GM12892 (cell line): ENCODE measurements around the gene UQCR11.

ENCODE experiments used
- DNase-seq: peaks from one replicate; pipeline ENCODE4 v3.0.0; 2011; ENCODE audit not compliant: insufficient read length
- FAIRE-seq: peaks from 2 replicates; lab custom pipeline; 2011; peaks lifted over from hg19 to GRCh38; lab: Jason Lieb, UNC
- POLR2A ChIP-seq: IDR thresholded peaks from 2 replicates; pipeline ENCODE4 v1.6.1; 2011; ENCODE audit warnings: low read depth, low read length, control low read depth
- POLR2AphosphoS5 ChIP-seq: IDR thresholded peaks from 2 replicates; pipeline ENCODE4 v1.6.1; 2011; ENCODE audit warnings: low read depth, low read length, control low read depth
- TAF1 ChIP-seq: IDR thresholded peaks from 2 replicates; pipeline ENCODE4 v1.6.1; 2011; ENCODE audit warnings: low read depth, mild to moderate bottlenecking, control low read depth, low read length, borderline replicate concordance

UQCR11 gene

DNA sequence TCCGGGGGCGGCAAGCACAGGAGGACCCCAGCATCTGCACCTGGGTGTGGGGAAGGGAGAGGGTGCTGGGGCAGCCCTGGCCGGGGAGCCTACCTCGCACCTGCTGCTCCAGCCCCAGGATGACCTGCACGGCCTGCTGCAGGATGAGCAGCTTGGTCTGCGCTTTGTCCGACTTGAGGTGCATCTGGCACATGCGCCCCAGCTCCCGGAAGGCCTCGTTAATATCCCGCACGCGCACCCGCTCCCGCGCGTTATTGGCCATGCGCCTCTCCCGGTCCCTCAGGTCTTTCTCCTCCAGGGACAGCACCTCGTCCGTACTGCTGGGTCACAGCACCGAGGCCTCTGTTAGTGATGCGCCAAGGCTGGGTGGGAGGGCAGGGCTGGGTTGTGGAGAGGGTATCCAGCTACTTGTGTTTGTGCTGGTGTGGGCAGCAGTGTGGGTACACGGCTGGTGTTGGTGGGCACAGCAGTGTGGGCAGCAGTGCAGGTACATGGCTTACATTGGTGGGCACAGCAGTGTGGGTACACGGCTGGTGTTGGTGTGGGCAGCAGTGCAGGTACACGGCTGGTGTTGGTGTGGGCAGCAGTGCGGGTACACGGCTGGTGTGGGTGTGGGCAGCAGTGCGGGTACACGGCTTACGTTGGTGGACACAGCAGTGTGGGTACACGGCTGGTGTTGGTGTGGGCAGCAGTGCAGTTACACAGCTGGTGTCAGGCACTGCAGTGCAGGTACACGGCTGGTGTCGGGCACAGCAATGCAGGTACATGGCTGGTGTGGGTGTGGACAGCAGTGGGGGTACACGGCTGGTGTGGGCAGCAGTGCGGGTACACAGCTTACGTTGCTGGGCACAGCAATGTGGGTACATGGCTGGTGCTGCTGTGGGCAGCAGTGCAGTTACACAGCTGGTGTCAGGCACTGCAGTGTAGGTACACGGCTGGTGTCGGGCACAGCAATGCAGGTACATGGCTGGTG lies 7.1 kb upstream of the UQCR11 start:
- TF ChIP-seq POLR2A (no peak; the same call in 1 of the 2 replicates), POLR2AphosphoS5 (peak; percentile 39; the same call in 1 of the 2 replicates)
- FAIRE-seq, result no peak
- no peak for DNase-seq

DNA sequence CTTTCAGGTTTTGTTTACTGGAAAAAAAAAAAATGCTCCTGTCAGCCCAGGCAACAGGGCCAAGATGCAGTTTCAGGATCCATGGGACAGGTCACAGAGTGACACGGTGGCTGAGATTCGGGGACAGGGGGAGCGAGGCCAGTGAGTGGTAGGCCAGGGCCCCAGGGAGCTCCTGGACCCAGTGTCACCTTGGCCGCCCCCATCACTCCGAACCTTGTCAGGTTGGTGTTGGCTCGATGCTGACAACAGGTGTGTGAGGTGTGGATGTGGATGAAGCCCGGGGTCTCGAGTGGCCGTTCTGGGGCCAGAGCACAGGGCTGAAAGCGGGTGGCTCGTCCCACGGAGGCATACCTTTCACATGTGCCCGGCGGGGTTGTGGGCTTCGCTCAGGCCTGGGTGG lies 6.1 kb upstream of the UQCR11 start:
- FAIRE-seq (no peak), DNase-seq (no peak)
- TF ChIP-seq TAF1 (no peak), POLR2AphosphoS5 (no peak), POLR2A (no peak)

DNA sequence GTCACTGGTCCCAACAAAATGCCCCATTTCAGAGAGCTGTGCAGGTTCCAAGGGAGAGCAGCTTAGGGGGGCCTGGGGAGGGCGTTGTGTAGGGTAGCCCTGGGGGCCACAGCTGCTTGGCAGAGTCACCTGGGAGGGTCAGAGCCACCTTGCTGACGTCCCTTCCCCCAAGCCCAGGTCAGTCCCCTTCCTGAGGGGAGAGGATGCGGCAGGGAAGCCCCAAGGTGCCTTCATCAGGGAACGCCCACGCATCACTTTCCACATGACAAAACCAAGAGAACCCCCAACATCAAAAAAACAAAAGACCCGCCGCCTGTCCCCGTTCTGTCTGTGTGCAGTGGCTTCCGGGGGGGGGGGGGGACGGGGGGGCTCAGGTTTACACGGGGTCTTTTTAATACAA lies 5.3 kb upstream of the UQCR11 start:
- no peak for FAIRE-seq
- DNase-seq, result peak; percentile 31
- TF ChIP-seq POLR2AphosphoS5, result 0 out of 2 replicates have a peak, but pooled peaks have one; percentile 6
- TF ChIP-seq TAF1, result no peak

DNA sequence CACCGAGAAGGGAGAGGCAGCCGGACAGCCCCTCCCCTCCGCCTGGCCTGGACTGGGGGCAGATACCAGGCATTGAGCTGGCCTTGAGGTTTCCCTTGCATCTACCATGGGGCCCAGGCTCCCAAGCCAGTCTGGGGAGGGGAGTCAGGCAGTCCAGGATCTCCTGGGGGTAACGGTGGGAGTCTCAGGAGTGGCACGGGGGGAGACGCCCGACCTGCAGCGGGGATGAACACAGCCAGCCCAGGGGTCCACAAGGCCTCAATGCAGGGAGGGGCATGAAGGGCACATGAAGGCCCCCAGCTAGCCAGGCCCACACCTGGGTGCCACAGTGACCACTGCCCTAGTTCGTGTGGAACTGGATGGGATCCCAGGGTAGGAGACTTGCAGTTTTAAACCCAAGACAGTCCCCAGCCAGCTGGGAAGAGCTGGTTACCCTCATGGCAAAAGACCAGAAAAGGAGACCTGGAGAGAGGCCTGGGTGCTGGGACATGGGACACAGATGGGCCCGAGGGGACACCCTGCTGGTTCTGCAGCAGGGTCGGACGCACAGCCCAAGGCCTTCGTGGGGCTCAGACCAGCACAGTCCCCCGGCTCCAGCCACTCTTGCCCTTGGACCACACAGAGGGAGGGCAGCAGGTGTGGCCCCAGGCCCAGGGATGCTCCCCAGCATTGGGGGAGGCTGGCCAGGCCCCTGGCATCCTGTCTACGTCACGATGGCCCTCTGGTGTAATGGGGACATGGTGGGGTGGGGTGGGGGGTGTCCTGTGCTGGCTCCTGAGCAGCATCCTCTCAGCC lies 4.6 kb upstream of the UQCR11 start:
- DNase-seq (no peak), FAIRE-seq (no peak)
- no peak for TF ChIP-seq POLR2A
- peak; percentile 44; the same call in 1 of the 2 replicates for TF ChIP-seq POLR2AphosphoS5

DNA sequence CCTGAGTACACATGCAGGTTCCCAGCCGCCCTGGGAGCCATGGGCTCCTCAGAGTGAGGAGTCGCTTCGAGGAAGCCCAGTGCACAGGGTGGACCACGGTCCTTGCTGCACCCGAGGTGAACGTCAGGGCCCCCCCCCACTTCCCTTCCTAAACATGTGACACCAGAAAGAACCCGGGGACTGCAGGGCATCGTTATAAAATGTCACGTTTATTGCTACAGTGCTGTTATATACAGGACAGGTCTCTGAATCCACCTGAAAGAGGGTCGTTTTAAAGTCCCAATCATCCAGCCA lies 3.8 kb upstream of the UQCR11 start:
- FAIRE-seq (no peak), DNase-seq (no peak)
- no peak for TF ChIP-seq POLR2A
- TF ChIP-seq TAF1, result no peak
- no peak for TF ChIP-seq POLR2AphosphoS5

DNA sequence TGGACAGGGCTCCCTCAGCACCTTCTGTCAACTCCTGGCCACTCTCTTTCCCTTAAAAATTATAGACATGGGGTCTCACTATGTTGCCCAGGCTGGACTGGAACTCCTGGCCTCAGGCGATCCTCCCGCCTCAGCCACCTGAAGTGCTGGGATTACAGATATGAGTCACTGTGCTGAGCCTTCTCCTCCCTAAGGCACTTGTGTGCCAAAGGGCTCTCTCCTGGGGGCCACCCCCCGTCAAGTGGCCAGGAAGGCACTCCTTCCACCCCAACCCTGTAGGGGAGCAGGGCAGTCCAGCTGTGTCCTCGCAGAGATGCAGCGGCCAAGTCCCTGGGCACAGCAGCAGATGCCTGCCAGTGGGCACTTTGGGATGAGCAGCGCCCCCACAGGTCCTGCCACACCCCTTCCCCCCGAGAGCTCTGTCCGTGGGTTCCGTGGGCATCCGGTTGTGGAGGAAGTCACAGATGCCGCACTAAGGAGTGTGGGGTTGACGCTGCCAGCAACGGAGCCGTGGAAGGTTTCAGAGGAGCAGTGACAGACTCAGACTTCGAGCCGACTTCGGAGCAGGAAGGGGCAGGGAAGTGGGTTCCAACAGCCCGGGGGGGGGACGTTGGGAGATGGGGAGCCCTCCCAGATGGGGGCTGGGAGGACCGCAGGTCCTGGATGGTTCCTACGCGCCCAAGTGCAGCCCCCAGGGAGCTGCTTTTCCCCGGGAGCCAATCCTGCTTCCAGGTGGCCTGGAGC lies 3.3 kb upstream of the UQCR11 start:
- no peak for FAIRE-seq
- TF ChIP-seq POLR2AphosphoS5, result peak; percentile 23; the same call in 1 of the 2 replicates
- peak; percentile 50; the same call in 1 of the 2 replicates for TF ChIP-seq POLR2A
- no peak for TF ChIP-seq TAF1
- DNase-seq, result no peak

DNA sequence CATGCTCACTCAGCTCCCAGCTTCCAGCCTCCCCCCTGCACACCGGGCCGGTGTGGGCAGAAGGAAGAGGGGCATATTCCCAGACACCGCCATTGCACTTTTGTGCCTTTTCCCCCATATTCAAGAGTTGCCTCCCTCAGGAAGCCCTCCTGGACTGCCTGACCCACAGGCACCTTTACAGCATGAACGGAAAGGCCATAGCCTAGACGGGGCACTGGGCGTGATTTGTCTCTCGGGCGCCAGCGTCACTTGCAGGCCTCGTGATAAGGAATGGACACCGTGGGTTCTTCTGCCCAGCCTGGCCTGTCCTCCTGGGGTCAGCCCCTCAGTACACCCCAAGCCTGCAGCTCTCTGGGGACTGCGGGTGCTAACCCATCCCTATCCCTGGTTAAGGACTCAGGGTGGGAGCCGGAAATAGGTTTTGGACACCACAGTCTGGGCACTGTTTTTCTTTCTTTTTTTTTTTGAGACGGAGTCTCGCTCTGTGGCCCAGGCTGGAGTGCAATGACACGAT lies 933 bp upstream of the UQCR11 start:
- no peak for FAIRE-seq
- TF ChIP-seq TAF1, result no peak
- no peak for TF ChIP-seq POLR2A
- DNase-seq, result no peak

DNA sequence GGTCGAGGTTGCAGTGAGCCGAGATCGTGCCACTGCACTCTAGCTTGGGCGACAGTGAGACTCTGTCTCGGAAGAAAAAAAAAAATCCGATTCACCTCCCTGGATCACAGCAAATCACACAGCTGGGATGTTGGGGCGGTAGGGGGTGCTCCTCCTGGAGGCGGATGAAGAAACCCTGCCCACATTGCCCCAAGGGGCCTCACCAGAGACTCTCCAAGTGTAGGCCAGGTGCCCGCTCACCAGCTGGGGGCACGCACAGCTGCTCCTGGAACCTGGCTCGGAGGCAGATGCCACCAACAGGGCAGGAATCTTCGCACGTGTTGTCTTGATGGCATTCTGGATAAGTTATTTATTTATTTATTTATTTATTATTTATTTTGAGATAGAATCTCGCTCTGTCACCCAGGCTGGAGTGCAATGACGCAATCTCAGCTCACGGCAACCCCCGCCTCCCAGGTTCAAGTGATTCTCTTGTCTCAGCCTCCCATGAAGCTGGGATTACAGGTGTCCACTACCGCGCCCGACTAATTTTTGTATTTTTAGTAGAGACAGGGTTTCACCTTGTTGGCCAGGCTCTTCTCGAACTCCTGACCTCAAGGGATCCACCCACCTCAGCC lies 3.1 kb downstream of the UQCR11 start:
- FAIRE-seq, result no peak
- TF ChIP-seq TAF1 (no peak), POLR2AphosphoS5 (no peak), POLR2A (no peak)
- no peak for DNase-seq

DNA sequence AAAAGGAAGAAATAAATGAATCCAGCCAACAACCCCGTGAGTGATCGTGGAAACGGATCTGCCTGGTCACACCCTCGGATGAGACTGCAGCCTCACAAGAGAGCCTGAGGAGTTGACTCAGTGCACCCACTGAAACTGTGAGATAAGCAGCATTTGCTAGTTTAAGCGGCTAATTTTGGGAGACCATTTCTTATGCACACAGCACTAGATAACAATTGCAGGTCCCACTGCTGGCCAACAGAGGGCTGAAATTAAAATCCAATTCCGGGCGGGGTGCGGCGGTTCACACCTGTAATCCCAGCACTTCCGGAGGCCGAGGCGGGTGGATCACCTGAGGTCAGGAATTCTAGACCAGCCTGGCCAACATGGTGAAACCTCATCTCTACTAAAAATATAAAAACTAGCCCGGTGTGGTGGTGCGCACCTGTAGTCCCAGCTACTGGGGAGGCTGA lies 3.6 kb downstream of the UQCR11 start:
- FAIRE-seq (no peak), DNase-seq (no peak)
- TF ChIP-seq TAF1 (no peak), POLR2AphosphoS5 (no peak), POLR2A (no peak)

DNA sequence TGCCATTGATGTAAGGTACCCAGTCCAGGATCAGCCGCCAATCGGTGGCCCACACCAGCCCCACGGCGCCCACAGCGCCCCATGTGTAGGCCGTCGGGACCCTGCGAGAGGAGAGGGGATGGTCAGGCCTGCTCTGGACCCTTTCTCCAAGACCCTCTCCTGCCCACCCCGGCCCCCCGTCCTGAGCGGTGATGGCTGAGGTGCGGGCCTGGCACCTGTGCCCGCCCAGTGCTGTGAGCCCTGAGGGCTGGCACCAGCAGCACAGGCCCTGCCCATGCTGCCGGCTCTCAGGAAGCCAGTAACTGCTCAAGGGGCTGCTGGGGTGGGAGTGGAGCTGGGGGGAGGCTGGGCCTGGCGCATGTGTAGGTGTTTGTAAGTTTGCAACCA lies 5.8 kb downstream of the UQCR11 start:
- TF ChIP-seq POLR2A (no peak), POLR2AphosphoS5 (no peak), TAF1 (no peak)
- FAIRE-seq (no peak), DNase-seq (no peak)

DNA sequence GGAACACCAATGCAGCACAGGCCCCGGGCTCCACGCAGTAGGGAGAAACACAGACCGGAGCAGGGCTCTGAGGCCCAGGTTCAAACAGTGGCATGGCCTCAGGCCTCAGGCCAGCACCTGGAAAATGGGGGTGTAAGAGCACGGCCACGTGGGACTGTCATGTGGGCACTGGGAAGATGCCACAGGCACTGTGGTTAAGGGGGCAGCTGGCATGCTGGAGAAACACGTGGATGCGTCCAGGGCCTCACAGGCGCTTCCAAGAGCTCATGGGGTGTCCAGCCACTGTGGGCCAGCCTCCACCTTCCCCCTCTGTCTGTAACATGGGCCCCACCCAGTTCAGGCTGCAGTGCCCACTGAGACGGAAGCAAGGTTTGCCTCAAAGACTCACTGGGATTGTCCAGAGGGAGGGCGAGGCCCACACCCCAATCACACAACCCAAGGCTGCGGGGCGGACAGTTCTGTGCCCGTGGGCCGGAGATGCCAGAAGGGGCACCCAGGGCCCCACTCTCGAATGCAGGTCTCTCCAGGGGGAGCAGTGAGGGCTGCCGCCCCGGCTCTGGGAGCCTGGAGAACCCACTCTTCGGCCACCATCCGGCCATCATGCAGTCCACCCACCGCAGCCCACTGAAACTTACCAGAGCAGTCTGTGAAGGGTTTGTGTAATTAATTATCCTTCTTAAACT lies 6.3 kb downstream of the UQCR11 start:
- no peak for FAIRE-seq
- TF ChIP-seq POLR2A (no peak), TAF1 (no peak), POLR2AphosphoS5 (no peak)
- DNase-seq, result no peak
